CD4-positive, alpha-beta T cell treated with Interleukin-17A for 4 hours (primary cell): ENCODE measurements around the gene KLC3.
"Not testable (repeated sequence)": the region's sequence is repeated elsewhere in the genome, so short reads cannot be mapped to it uniquely, and the experiment has no call there.

ENCODE experiments used
- DNase-seq: peaks from one replicate; pipeline ENCODE4 v3.0.0-alpha.2; 2020; ENCODE audit warnings: mixed read lengths

KLC3 gene

DNA sequence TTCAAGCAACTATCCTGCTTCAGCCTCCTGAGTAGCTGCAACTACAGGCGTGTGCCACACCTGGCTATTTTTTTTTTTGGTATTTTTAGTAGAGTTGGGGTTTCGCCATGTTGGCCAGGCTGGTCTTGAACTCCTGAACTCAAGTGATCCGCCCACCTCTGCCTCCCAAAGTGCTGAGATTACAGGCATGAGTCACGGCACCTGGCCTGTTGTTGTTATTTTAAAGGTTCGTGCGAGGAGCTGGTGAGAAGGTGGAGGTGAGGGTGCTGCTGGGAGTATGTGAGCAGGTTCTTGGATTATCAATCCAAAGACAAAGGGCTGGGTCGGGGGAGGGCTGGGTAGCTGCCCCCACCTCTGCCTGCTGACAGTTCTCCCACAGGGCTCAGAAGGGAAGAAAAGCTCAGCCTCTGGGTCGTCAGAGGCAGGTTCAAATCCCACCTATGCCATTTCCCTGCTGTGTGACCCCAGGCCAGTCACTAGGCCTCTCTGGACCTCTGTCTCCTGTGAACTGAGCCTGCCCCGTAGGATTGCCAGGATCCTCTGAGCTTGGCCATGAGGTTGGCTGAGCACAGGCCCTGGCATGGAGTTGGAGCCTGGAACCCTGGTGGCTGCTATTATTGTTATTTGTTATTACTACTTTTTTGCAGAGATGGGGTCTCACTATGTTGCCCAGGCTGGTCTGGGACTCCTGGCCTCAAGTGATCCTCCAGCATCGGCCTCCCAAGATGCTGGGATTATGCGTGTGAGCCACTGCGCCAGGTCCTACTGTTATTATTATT lies 19.4 kb upstream of the KLC3 start:
- no peak for DNase-seq

DNA sequence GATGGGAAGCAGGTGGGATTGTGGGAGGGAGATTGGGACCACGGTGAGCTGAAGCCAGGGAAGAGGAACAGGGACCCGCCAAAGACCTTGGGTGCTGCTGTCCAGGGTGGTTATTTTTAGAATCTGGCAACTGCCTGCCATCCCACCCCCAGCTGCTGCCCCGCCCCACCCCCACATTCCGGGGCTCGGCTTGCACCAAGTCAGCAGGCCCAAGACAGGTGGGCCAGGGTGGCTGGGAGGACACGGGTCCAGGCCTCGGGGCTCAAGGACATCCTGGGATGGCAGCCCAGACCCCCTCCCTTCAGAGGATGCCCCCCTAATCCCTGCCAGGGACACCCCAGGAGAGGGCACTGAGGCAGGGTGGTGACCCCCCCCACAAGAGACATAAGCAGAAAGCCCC lies 18.7 kb upstream of the KLC3 start:
- no peak for DNase-seq

DNA sequence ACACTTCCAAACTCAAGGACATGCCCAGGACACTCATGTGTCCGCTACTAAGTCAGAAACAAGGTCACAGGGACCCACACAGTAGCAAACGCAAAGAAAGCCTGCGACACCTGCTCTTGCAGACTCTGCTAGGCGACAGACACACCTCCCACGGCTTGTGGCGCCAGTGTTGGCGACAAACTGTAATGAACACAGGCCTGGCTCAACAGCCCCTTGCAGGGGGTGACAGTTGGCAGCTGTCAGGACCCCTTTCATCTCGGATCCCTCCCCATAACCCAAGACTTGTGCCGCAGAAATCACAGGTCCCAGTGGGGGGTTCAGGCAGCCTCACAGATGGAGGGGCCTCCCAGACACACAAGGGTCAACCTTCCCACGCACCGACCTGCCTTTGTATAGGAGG lies 18.2 kb upstream of the KLC3 start:
- DNase-seq = no peak

DNA sequence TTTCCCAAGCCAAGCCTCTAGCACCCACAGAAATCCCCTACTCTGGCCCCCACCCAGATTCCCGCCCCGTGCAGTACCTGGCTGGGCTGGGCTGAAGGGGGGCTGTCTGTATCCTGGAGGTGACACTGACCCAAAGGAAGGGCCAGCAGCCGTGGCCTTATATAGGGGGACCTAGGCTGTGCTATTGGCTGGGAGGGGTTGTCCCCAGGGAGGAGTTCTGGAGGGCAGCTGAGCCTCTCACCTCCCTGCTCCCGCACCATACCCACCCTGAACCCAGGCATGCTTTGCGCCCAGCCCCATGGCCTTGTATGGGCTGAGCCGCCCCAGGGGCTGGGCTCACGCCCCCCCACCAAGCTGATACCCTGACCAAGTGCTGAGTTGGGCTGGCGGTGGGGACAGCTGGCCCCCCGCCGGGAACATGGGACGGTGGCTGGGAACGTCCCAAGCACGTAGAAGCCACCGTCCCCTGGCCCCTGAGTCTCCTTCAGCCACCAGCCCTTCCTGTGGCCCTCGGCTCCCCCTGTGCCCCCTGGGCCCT lies 17.7 kb upstream of the KLC3 start, which contains the start of gene CKM:
Gene CKM (minus strand): TSS at position 132 of the 538 bp plus-strand sequence. CDS start 3,162 bp downstream, outside the sequence.
- DNase-seq = no peak

DNA sequence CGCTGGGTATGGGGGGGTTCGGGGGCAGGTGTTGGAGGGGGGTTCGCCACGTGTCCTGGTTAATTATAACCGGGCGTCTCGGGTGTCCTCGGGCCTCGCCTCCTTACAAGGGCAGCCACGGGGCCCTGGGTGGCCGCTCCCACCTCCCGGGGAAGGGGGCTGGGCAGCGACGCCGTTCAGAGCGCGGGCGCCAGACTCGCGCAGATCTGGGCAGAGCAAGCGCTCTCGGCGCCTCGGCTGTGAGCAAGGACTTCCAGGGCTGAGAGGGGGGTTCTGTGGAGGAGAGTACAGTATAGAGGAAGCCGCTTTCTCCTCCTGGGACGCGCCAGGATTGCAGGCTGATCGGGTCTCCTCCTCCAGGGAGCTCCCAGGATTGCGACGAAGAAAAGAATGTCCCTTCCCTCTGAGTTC lies 16.9 kb upstream of the KLC3 start:
- no peak for DNase-seq

DNA sequence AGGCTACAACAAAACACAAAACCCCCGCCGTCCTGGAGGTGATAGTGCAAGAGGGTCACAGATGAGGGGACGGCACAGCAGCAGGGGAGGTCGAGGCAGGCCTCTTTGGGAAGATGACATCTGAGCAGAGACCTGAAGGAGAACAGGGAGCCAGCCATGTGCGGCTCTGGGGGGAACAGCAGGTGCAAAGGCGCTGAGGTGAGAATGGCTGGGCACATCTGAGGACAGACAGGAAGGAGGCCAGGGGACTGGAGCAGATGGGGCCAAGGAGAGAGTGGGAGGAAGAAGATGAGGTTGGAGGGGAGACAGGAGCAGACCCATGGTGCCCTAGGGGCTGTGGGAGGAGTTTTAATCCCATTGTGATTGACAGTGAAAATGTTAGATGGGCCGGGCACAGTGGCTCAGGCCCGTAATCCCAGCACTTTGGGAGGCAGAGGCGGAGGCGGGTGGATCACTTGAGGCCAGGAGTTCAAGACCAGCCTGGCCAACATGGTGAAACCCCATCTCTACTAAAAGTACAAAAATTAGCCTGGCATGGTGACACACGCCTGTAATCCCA lies 16.1 kb upstream of the KLC3 start:
- no peak for DNase-seq

DNA sequence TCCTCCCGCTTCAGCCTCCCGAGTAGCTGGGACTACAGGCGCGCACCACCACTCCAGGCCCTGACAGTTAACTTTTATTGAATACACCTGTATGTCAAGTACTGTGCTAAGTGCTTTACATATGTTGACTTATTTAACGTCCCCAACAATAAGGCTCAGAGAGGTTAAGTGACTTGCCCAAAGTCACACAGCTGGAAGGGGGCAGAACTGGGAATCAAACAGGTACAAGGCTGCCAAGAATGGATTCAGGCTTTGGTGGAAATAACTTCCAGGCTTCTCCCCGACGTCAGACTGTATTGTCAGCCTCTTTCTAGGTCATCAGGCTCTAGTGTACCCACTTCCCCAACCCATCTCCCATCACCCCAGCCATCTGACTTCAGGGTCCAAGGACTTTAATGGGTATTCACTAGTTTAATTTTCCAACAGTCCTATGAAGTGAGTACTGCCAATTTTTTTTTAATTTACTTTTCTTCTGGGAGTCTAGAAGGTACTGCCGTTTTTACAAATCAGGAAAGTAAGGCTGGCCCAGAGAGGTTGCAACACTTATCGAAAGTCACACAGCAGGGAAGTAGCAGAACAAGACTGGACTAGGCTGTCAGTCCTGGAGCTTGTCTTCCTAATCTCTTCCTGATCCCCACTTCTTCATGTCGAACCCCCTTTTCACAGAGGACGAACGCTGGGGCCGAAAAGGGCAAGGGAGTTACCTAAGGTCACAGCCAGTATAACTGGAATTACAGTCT lies 13.0 kb upstream of the KLC3 start:
- DNase-seq = no peak

DNA sequence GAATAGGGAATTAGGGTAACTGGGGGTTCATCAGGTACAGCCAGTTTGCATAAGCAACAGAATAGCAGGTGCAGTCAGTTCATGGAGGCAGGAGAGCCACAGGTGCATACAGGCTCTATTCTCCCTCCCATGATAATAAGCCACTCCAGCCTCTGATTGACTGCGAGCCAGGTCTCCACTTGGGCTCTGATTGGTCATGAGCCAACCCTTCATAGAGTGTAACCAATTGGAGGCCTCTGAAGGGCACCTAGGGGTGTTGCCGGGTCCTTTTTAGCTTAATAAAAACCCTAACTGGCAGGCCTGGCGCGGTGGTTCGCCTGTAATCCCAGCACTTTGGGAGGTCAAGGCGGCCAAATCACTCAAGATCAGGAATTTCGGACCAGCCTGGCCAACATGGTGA lies 9.1 kb upstream of the KLC3 start:
- no peak for DNase-seq

DNA sequence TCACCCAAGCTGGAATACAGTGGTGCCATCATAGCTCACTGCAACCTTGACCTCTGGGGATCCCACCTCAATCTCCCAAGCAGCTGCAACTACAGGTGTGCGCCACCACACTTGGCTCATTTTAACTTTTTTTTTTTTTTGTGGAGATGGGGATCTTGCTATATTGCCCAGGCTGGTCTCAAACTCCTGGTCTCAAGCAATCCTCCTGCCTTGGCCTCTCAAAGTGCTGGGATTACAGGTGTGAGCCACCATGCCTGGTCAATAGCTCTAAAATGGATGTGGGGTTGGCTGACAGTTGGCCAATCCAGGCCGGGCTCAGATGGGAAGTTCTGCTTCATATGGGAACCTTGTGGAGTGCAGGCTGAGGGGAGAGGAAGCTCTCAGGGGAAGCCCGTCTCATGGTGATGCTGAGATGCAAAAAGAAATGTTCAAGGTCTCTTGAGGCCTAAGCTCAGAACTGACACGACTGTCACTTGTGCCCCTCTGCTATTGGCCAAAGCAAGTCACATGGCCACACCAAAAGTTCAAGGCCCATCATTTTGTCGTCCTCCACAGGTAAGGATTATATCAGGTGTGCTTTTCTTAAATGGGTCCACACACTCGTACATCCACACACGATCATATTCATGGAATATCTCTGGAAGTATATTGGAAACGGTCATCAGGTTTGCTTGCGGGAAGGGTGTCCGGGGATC lies 6.8 kb upstream of the KLC3 start:
- DNase-seq = no peak

DNA sequence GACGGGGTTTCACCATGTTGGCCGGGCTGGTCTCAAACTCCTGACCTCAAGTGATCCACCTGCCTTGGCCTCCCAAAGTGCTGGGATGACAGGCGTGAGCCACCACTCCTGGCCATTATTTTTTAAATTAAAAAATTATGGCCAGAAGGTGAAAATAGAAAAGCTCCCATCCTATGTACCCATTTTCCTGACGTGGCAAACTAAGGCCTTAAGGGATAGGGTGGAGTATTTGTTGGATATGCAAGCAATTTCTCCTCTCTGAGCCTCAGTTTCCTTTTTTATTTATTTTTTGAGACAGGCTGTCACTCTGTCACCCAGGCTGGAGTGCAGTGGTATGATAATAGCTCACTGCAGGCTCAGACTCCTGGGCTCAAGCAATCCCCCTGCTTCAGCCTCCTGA lies 5.7 kb upstream of the KLC3 start:
- not testable (repeated sequence) for DNase-seq

DNA sequence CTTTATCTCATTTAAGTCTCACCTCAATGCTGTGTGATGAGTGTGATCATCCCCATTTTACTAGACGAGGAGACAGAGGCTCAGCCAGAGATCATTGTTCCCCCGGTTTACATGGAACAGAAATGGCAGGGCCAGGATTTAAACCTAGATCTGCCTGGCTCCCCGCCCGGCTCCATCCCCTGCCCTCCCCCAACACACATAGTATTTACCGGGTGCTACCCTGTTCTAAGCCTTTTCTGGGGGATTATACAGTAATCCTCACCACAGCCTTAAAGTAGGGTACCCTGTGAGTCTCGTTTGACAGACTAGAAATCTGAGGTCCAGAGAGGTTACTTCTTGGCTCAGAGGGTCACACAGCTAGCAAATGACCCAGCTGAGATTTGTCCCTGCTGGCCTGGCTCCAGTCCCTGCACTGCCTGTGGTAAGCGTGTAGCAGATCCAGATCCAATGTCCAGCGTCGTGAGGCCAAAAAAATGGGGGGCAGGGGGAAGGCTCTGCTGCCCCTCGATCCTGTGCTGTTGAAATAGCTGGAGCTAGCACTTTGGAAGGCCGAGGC lies 3.8 kb upstream of the KLC3 start:
- no peak for DNase-seq

DNA sequence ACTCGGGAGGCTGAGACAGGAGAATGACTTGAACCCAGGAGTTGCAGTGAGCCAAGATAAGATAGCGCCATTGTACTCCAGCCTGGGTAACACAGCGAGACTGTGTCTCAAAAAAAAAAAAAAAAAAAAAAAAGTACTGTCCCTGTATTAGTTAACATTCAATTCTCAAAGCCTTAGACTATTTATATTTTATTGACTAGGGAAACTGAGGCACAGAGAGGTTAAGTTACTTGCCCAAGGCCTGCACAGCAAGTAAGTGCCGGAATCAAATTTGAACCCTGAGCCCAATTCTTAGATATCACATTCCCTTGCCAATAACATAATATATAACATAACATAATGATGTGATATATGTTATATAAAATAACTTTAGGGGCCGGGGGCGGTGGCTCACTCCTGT lies 921 bp upstream of the KLC3 start:
- no peak for DNase-seq

DNA sequence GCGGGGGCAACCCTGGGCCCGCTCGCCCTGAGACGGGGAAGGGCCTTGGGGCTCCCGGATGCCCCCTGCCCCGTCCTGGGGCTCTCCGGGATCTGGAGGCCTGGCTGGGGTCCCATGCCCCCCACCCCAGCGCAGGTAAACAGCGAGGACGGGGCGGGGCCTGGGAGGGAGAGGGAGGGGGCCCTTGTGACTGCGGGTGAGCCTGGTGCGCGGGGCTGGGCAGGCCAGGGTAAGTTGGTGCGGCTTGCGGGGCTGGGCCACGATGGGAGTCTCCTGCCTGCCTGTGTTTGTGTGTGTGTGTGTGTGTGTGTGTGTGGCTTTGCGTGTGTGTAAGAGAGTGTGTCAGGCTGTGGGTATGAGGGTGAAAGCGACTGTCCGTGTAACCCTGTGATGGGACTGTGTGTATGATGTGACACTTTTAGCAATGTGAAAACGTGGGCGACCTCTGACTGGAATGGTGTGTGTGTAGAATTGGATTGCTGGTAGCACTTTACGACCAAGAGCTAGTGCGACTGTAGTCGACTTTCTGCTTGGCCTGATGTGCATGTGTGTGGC lies 426 bp downstream of the KLC3 start:
- DNase-seq = no peak

DNA sequence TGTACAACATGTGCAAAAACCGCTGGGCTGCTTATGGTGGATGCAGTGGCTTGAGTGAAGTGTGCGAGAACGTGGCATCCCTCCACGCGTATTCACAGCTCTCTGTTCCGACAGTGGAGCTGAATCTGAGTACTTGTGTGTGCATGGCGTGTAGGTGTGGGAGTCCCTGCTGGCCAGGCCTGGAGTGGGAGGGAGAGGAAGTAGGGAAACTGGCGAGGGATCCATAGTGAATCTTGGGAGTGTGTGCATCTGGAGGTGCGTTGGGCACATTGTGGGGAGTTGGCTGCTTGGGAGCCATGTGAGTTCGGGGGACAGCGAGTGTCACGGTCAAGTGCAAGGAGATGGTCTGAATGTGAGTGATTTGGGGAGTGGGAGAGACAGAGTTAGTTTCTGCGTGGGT lies 2.4 kb downstream of the KLC3 start:
- DNase-seq = no peak

DNA sequence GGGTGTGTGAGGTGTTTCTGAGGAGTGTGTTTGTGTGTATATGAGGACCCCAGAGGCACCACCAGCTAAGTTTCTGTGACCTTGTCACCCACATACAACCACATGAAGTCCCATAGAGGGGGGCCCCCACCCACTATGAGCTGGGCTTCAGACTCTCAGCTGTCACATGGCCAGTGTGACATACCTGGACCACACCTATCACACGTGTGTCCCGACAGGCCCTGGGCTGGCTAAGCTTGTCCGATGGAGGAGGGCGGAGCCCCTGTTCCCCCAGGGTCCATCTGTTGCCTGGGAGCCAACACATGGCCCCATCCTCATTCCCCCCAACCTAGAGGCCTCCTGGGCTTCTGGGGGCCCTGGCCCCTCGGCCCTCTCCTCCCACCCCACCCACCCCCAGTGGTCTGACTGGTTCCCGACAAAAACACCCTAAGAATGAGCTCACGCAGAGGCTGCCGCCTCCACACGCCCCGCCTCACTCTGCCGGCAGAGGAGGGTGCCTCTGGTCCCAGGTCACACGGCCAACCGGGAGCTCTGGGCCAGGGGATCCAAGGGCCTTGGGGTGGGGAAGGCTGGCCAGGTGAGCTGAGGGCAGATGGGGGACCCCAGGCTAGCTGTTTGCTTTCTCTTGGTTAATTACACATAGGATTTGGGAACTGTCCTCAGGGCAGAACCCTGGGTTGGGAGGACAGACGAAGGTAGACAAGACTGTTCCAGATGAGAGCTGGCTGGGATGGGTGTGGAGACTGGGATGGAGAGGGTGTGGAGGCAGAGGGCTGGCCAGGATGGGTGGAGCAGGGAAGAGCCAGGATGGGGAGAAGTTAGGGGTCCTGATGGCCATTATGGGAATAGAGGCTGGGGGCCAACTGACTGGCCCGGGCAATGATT lies 4.3 kb downstream of the KLC3 start:
- DNase-seq = no peak

DNA sequence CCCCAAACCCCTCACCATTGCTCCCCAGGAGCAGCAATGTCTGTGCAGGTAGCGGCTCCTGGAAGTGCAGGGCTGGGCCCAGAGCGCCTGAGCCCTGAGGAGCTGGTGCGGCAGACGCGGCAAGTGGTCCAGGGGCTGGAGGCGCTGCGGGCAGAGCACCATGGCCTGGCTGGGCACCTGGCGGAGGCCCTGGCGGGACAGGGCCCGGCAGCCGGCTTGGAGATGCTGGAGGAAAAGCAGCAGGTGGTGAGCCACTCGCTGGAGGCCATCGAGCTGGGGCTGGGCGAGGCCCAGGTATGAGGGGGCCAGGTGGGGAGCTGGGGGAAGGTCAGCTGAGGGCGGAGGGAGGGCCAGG lies 4.9 kb downstream of the KLC3 start:
- no peak for DNase-seq

DNA sequence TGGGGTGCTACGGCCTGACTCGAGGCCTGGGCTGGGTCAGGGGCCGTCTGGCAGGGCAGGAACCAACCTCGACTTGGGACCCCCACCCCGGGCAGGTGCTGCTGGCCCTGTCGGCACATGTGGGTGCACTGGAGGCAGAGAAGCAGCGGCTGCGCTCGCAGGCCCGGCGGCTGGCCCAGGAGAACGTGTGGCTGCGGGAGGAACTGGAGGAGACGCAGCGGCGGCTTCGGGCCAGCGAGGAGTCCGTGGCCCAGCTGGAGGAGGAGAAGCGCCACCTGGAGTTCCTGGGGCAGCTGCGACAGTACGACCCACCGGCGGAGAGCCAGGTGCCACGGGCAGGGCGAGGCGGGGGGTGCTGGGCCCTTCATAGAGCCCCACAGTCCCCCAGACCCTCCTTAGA lies 5.9 kb downstream of the KLC3 start:
- no peak for DNase-seq

DNA sequence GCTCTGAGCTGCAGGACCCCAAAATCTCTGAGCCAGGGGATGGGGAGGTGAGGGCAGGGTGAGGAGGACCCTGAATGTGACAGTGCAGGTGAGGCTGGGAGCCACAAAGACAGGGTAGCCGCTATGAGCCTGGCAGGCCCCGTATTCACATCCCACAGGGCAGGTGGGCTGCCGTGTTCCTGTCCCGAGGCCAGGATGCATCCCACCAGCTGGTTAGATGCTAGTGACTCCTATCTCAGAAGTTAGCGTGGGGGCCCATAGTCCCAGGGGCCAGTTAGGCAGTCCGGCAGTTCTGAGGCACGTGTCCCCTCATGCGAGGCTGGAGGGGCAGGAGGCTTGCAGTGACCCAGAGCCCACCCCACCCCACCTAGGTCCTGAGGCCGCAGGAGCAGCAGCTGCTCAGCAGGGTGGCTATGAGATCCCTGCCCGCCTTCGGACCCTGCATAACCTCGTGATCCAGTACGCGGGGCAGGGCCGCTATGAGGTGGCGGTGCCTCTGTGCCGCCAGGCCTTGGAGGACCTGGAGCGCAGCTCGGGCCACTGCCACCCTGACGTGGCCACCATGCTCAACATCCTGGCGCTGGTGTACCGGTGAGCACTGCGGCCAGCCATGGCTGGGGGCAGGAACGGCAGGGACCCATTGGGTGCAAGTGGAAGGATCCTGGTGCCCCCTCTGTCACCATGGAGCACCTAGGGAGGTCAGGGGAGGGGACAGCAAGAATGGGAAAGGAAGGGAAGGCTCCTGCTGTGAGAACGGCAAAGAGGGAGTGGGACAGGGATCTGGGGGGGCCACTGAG lies 7.2 kb downstream of the KLC3 start:
- DNase-seq = no peak

DNA sequence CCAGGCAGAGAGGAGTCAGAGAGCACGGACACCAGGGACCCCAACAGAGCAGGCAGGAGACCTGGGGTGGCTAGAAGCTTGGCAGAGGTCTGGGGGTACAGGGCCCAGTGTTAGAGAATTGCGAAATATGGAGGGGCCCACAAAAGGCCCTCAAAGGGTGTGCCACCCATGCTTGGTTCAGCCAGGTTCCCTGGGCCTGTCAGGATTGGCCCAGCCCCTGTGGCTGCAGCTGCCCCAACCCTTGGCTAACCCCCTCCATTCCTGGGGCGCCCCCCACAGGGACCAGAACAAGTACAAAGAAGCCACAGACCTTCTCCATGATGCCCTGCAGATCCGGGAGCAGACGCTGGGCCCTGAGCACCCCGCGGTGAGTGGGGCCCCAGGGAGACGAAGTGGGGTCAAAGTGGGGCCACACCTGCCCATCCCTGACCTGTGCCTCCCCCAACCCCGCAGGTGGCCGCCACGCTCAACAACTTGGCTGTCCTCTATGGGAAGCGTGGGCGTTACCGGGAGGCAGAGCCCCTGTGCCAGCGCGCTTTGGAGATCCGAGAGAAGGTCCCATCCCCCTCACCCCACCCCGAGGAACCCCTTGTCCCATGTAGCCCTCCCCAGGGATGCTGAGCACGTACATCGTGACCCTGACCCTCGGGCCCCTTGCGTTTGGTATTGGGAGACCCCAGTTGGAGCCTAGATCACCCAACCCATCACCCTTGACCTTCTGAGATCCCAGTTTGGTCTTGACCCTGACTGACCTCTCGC lies 8.0 kb downstream of the KLC3 start:
- DNase-seq = no peak

DNA sequence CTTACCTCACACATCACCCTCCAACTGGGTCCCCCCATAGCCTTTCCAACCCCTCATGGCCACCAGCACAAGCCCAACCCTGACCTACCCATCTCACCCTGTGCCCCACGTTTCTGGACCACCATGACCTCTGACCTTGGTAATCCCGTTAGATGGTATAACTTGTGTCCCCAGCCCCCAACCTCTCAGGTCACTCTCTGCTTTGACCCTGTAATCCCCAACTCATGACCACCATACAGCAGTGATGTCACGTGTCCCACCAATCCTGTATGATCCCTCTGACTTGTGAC lies 8.5 kb downstream of the KLC3 start:
- DNase-seq = no peak
